K562 (cell line): Measurements from ENCODE around the gene HAT1. TPM values are rescaled to one million over a fixed set of nuclear protein-coding genes. Genes with fewer than 3 reads are reported as not detected.

Source experiments
- ATAC-seq: fragments of 200-7000 bp; cut with Tn5 transposase; 3 replicates; pipeline ENCODE4 v1.9.1; 2020; ENCODE audit warnings: moderate library complexity
- BruUV-seq: library from RNA; stranded (reverse); fragments of 400-500 nt; replicated peaks from 2 replicates; lab custom pipeline; 2021; lab: Mats Ljungman, UMichigan
- CTCF ChIA-PET: fragments of 300-600 bp; formaldehyde crosslinking; extraction: SDS; loops from one replicate; lab custom pipeline; 2021; ENCODE audit warnings: low intra/inter-chr PET ratio; lab: Yijun Ruan, JAX
- POLR2A ChIA-PET: fragments of 300-600, 350-650 bp; sonication (Branson Sonifier 250); formaldehyde crosslinking; extraction: SDS; loops from one replicate; lab custom pipeline; 2021; ENCODE audit warnings: antibody characterized with exemption, inconsistent platforms; lab: Yijun Ruan, JAX
- DNase-seq, 4 experiments: peaks; one replicate each; pipeline versions ENCODE4 v3.0.0 to v3.0.0-alpha.2; 2011 to 2018; ENCODE audit warnings: low spot score in 3 of 4, mixed read lengths in 3 of 4; ENCODE audit errors: extremely low read depth in 1 of 4
- FAIRE-seq: peaks from 2 replicates; lab custom pipeline; 2011; peaks lifted over from hg19 to GRCh38; lab: Jason Lieb, UNC
- H2AFZ ChIP-seq: 2 replicates; pipeline ENCODE4 v1.6.0; 2011; ENCODE audit warnings: low read depth, low read length, control low read depth, inconsistent platforms
- H3K27ac ChIP-seq: fragments of 200-600 bp; 3 replicates; pipeline ENCODE4 v1.8.0; 2011; ENCODE audit warnings: low read depth, mild to moderate bottlenecking, control low read depth, inconsistent platforms, low read length, moderate library complexity, mixed read lengths; ENCODE audit errors: extremely low read depth
- H3K27me3 ChIP-seq, 2 experiments: fragments of 300-600 bp in 1 of 2; 2 replicates in 1 of 2; 3 replicates in 1 of 2; pipeline versions ENCODE4 v1.6.0 to v1.8.0; 2011; ENCODE audit warnings: inconsistent platforms in 2 of 2, low read length in 2 of 2, mild to moderate bottlenecking in 1 of 2, mixed read lengths in 1 of 2, moderate library complexity in 1 of 2; ENCODE audit not compliant: control insufficient read depth in 2 of 2, insufficient read depth in 2 of 2
- H3K36me3 ChIP-seq: fragments of 300-600 bp; 3 replicates; pipeline ENCODE4 v1.8.0; 2011; ENCODE audit warnings: mild to moderate bottlenecking, low read length, inconsistent platforms; ENCODE audit not compliant: control insufficient read depth, insufficient read depth
- H3K4me1 ChIP-seq, 2 experiments: fragments of 200-600 bp in 1 of 2; replicated peaks in 1 of 2; 2 replicates in 1 of 2; 3 replicates in 1 of 2; pipeline versions ENCODE4 v1.5.1 to v1.8.0; 2011; ENCODE audit warnings: inconsistent platforms in 2 of 2, low read length in 2 of 2, mild to moderate bottlenecking in 1 of 2, mixed read lengths in 1 of 2, moderate library complexity in 1 of 2; ENCODE audit not compliant: control insufficient read depth in 2 of 2, insufficient read depth in 2 of 2
- H3K4me2 ChIP-seq: 2 replicates; pipeline ENCODE4 v1.6.1; 2011; ENCODE audit warnings: low read length, control low read depth, inconsistent platforms, mixed read lengths; ENCODE audit not compliant: insufficient read depth
- H3K4me3 ChIP-seq: fragments of 200-600 bp; sonication (generic), shearing (Covaris generic); 2 replicates; pipeline ENCODE4 v1.5.1; 2016; ENCODE audit warnings: control low read depth, inconsistent platforms
- H3K79me2 ChIP-seq: fragments of 200-600 bp; 3 replicates; pipeline ENCODE4 v1.8.0; 2011; ENCODE audit warnings: low read length, inconsistent platforms; ENCODE audit not compliant: control insufficient read depth, insufficient read depth
- H3K9ac ChIP-seq, 2 experiments: 2 replicates each; pipeline versions ENCODE4 v1.6.0 to v1.6.1; 2011; ENCODE audit warnings: low read depth in 2 of 2, low read length in 2 of 2, control low read depth in 1 of 2, inconsistent platforms in 1 of 2, mild to moderate bottlenecking in 1 of 2, mixed read lengths in 1 of 2; ENCODE audit not compliant: insufficient read depth in 1 of 2
- H3K9me1 ChIP-seq: one replicate; pipeline ENCODE4 v1.6.0; 2011; ENCODE audit warnings: inconsistent platforms, mild to moderate bottlenecking, low read length, moderate library complexity; ENCODE audit not compliant: control insufficient read depth, insufficient read depth
- H3K9me3 ChIP-seq: replicated peaks from 2 replicates; pipeline ENCODE4 v1.5.1; 2011; ENCODE audit warnings: low read depth, low read length, inconsistent platforms; ENCODE audit not compliant: control insufficient read depth, insufficient read depth
- H4K20me1 ChIP-seq: replicated peaks from 2 replicates; pipeline ENCODE4 v1.6.1; 2011; ENCODE audit warnings: low read length, inconsistent platforms, mixed read lengths; ENCODE audit not compliant: control insufficient read depth, insufficient read depth
- ETV6 ChIP-seq, 3 experiments: fragments of 150-350 bp in 1 of 3; sonication (generic) in 1 of 3; formaldehyde crosslinking in 1 of 3; IDR thresholded peaks; 2 replicates each; pipeline versions ENCODE4 v1.6.1 to v1.8.0; 2014 to 2022; ENCODE audit warnings: borderline replicate concordance in 2 of 3, low read depth in 2 of 3, antibody characterized with exemption in 1 of 3, low read length in 1 of 3, mild to moderate bottlenecking in 1 of 3, missing genetic modification reagents in 1 of 3
- HMGXB4 ChIP-seq: sonication (generic); formaldehyde crosslinking; IDR thresholded peaks from 2 replicates; pipeline ENCODE4 v1.8.1; 2023; ENCODE audit warnings: mild to moderate bottlenecking, missing genetic modification reagents
- RBBP5 ChIP-seq: fragments of 200-600 bp; sonication (generic); IDR thresholded peaks from 2 replicates; pipeline ENCODE4 v1.6.1; 2012; ENCODE audit warnings: borderline replicate concordance, mild to moderate bottlenecking, low read length, control low read depth, inconsistent platforms; ENCODE audit not compliant: insufficient read depth, poor library complexity, severe bottlenecking
- WGBS: fragments of 100-300 bp; shearing (Covaris generic); methylation state at CpG from one replicate; pipeline ENCODE4 v1.1.6; 2016; ENCODE audit warnings: low coverage, mixed read lengths; ENCODE audit not compliant: insufficient coverage; ENCODE audit errors: missing lambda C conversion rate; 5-methylcytosine and 5-hydroxymethylcytosine counted together
- in situ Hi-C: fragments of 300-500 bp; cut with MboI; formaldehyde crosslinking; loops from 4 replicates; pipeline ENCODE4 v1.15.0; 2018; ENCODE audit warnings: inconsistent platforms, mixed read lengths
- intact Hi-C: fragments of 100-400 bp; cut with micrococcal nuclease; formaldehyde crosslinking; loops from 2 replicates; pipeline ENCODE4 v1.14.2; 2022
- polyA plus RNA-seq, 8 experiments: library from polyadenylated mRNA; depleted of rRNA in 4 of 8; stranded (reverse) in 5 of 8; unstranded in 3 of 8; fragments of >200 nt; fragmentation: Nextera tagmentation in 2 of 8; fragmentation: Illumina TruSeq in 1 of 8; extraction: Ambion mirVana in 2 of 8; extraction: Trizol in 1 of 8; gene quantifications; 2 replicates each; pipeline versions ENCODE4 v1.2.1 to v1.2.3, GENCODE V29; 2011 to 2014; ENCODE audit warnings: inconsistent platforms in 1 of 8, missing spikeins in 1 of 8
- total RNA-seq, 7 experiments: library from RNA; depleted of rRNA in 6 of 7; stranded (reverse); fragments of >200 nt in 6 of 7; fragmentation: Illumina TruSeq in 2 of 7; extraction: Trizol in 2 of 7; gene quantifications; 2 replicates each; pipeline versions ENCODE4 v1.2.1 to v1.2.3, GENCODE V29; 2011 to 2021; ENCODE audit warnings: low replicate concordance in 1 of 7
- TF ChIP-seq, protein P1 (sequence below), 2 experiments: fragments of 450-650 bp; IDR thresholded peaks; 2 replicates each; pipeline ENCODE4 v1.6.1; 2016; ENCODE audit warnings: mild to moderate bottlenecking in 2 of 2, borderline replicate concordance in 1 of 2, low read depth in 1 of 2, moderate library complexity in 1 of 2

HAT1 gene
- total and polyA plus RNA-seq, 9 of the 15 experiments (the other 6 are each of a cell fraction or from before 2014, with no cell fraction given): 125 to 384 (median 244) TPM

GRCh38 chr2:171921970-171922229, 361 bp upstream of the HAT1 start:
- BruUV-seq: no TSS peak
- WGBS: 7% methylated on average over 5 of the region's 5 CpGs
- intact Hi-C loops: loop anchor here (2.0 to 10.0 kb wide), 6 partner anchors 27 to 197 kb away; partner anchors contain the start of genes DLX2 and SLC25A12
- Histone ChIP-seq H2AFZ (peak overlapping the region; percentile 97), H3K27me3 (no peaks in the 10 kb centered on the region), H3K9me1 (no peaks in the 10 kb centered on the region), H3K9me3 (no peaks in the 10 kb centered on the region), H3K4me2 (peak overlapping the region; percentile 77), H3K79me2 (peaks cover 44% of the 10 kb centered on the region), H3K9ac (peak overlapping the region; percentile 85 to 98; a peak in 3 of 4 replicates), H4K20me1 (no peaks in the 10 kb centered on the region), H3K36me3 (peaks cover 28% of the 10 kb centered on the region), H3K4me1 (peaks cover 13 to 14% of the 10 kb centered on the region in 2 experiments; a peak in 4 of 5 replicates), H3K4me3 (peak overlapping the region; percentile 68), H3K27ac (peak overlapping the region; percentile 64)
- CTCF ChIA-PET: no interaction called here
- no peak for DNase-seq
- in situ Hi-C loops: no loop called here
- POLR2A ChIA-PET: interaction anchor here (0.6 to 3.8 kb wide), 11 partner anchors 8 to 197 kb away, joined by 3 to 62 read pairs (median 5); partner anchors contain the start of gene SLC25A12
- FAIRE-seq: no peak
- ATAC-seq: no peak
- TF ChIP-seq RBBP5: no peak
- no peak for TF ChIP-seq ETV6 (IDR thresholded peaks at IDR 0.05; ENCODE audit: borderline replicate concordance in 1 of 2, low read depth in 2 of 2, low read length in 1 of 2)
- TF ChIP-seq ETV6 (CRISPR knock-in tag; IDR thresholded peaks at IDR 0.05; ENCODE audit: borderline replicate concordance): no peak
- TF ChIP-seq HMGXB4 (CRISPR knock-in tag): no peak
- TF ChIP-seq, protein P1, sequence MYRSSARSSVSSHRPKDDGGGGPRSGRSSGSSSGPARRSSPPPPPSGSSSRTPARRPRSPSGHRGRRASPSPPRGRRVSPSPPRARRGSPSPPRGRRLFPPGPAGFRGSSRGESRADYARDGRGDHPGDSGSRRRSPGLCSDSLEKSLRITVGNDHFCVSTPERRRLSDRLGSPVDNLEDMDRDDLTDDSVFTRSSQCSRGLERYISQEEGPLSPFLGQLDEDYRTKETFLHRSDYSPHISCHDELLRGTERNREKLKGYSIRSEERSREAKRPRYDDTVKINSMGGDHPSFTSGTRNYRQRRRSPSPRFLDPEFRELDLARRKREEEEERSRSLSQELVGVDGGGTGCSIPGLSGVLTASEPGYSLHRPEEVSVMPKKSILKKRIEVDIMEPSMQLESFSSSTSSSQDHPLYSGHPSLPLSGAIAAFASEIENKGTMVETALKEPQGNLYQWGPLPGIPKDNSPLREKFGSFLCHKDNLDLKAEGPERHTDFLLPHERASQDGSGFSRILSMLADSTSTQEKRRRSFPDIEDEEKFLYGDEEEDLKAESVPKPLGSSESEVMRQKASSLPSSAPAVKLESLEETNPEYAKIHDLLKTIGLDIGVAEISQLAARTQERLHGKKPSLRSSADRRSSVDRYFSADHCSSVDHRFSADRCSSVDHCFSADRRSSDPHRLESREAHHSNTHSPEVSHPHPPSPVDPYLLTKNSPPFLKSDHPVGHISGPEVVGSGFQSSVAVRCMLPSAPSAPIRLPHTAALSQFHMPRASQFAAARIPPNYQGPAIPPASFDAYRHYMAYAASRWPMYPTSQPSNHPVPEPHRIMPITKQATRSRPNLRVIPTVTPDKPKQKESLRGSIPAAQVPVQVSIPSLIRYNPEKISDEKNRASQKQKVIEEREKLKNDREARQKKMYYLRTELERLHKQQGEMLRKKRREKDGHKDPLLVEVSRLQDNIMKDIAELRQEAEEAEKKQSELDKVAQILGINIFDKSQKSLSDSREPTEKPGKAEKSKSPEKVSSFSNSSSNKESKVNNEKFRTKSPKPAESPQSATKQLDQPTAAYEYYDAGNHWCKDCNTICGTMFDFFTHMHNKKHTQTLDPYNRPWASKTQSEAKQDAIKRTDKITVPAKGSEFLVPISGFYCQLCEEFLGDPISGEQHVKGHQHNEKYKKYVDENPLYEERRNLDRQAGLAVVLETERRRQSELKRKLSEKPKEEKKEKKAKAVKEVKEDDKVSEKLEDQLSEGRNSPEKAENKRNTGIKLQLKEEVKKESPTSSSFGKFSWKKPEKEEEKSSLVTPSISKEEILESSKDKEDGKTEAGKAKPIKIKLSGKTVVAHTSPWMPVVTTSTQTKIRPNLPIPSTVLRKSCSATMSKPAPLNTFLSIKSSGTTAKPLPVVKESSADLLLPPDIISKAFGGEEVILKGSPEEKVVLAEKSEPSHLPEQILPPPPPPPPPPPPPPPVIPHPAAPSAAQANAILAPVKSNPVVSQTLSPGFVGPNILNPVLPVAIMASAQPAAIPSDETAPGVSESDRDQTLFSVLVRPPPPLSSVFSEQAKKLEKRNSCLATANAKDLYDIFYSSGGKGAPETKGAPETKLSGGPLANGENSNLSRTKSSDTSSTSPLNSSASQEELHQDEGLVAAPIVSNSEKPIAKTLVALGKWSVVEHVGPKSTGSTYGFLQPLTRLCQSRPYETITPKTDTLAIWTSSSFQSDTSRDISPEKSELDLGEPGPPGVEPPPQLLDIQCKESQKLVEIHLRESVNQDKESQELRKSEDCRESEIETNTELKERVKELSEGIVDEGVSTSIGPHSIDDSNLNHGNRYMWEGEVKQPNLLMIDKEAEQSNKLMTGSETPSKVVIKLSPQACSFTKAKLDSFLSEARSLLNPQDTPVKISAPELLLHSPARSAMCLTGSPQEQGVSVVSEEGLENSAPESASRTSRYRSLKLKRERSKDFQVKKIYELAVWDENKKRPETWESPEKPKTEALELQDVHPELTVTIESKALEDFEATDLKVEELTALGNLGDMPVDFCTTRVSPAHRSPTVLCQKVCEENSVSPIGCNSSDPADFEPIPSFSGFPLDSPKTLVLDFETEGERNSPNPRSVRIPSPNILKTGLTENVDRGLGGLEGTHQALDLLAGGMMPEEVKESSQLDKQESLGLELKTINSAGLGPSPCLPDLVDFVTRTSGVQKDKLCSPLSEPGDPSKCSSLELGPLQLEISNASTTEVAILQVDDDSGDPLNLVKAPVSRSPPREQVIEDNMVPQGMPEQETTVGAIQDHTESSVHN (IDR thresholded peaks at IDR 0.05; ENCODE audit: borderline replicate concordance in 1 of 2, low read depth in 1 of 2): no peak
